SJCRH30 (cell line): ENCODE results near the gene SYCP2L. TPM values are rescaled to one million over a fixed set of nuclear protein-coding genes. Genes with fewer than 3 reads are reported as not detected.
"Not testable (repeated sequence)": the region's sequence is repeated elsewhere in the genome, so short reads cannot be mapped to it uniquely, and the experiment has no call there.

Source experiments
- DNase-seq, 2 experiments: peaks; one replicate each; pipeline ENCODE4 v3.0.0-alpha.2; 2015 to 2020
- H3K27ac ChIP-seq: fragments of 250-450 bp; sonication (Bioruptor Pico); 2 replicates; pipeline ENCODE4 v1.5.1; 2020; ENCODE audit warnings: mild to moderate bottlenecking, moderate library complexity
- H3K27me3 ChIP-seq: fragments of 250-450 bp; sonication (Bioruptor Pico); 2 replicates; pipeline ENCODE4 v1.5.1; 2020; ENCODE audit warnings: mild to moderate bottlenecking, moderate library complexity
- H3K36me3 ChIP-seq: fragments of 250-450 bp; sonication (Bioruptor Pico); 2 replicates; pipeline ENCODE4 v1.5.1; 2020; ENCODE audit warnings: mild to moderate bottlenecking, moderate library complexity
- H3K4me1 ChIP-seq: fragments of 250-450 bp; sonication (Bioruptor Pico); 2 replicates; pipeline ENCODE4 v1.5.1; 2020; ENCODE audit warnings: mild to moderate bottlenecking, moderate library complexity
- H3K4me3 ChIP-seq: fragments of 250-450 bp; sonication (Bioruptor Pico); 2 replicates; pipeline ENCODE4 v1.5.1; 2020; ENCODE audit warnings: mild to moderate bottlenecking, moderate library complexity
- H3K9me3 ChIP-seq: fragments of 250-450 bp; sonication (Bioruptor Pico); replicated peaks from 2 replicates; pipeline ENCODE4 v1.5.1; 2020; ENCODE audit warnings: mild to moderate bottlenecking, moderate library complexity
- total RNA-seq: library from RNA; depleted of rRNA; stranded (reverse); fragments of >200 nt; shearing (Covaris generic); gene quantifications from 2 replicates; pipeline ENCODE4 v1.2.3, GENCODE V29; 2014

SYCP2L gene
- total RNA-seq, 1 experiment from 2014 or later: 3.0 TPM

- H3K4me3 ChIP-seq: no peak overlapping the region
- no peaks in the 10 kb centered on the region for H3K4me1 ChIP-seq
- H3K27ac ChIP-seq: no peak overlapping the region
- no peak for DNase-seq
- H3K9me3 ChIP-seq: no peaks in the 10 kb centered on the region
- H3K27me3 ChIP-seq: no peaks in the 10 kb centered on the region
- no peaks in the 10 kb centered on the region for H3K36me3 ChIP-seq
Measured at GRCh38 chr6:10957414-10957886, 70.6 kb downstream of the SYCP2L start.

GRCh38 chr6:10960171-10960570, 73.3 kb downstream of the SYCP2L start:
- no peak for DNase-seq
- Histone ChIP-seq H3K9me3 (no peaks in the 10 kb centered on the region), H3K4me1 (no peaks in the 10 kb centered on the region), H3K27me3 (no peaks in the 10 kb centered on the region), H3K4me3 (no peak overlapping the region), H3K27ac (no peak overlapping the region), H3K36me3 (no peaks in the 10 kb centered on the region)

- Histone ChIP-seq H3K27ac (no peak overlapping the region), H3K9me3 (no peaks in the 10 kb centered on the region), H3K27me3 (no peaks in the 10 kb centered on the region), H3K4me3 (no peak overlapping the region), H3K36me3 (no peaks in the 10 kb centered on the region), H3K4me1 (no peaks in the 10 kb centered on the region)
- DNase-seq: no peak
Measured at GRCh38 chr6:10961837-10962236, 75.0 kb downstream of the SYCP2L start.

- Histone ChIP-seq H3K4me3 (no peak overlapping the region), H3K36me3 (no peaks in the 10 kb centered on the region), H3K4me1 (no peaks in the 10 kb centered on the region), H3K27ac (no peak overlapping the region), H3K9me3 (no peaks in the 10 kb centered on the region), H3K27me3 (no peaks in the 10 kb centered on the region)
- no peak for DNase-seq
Measured at GRCh38 chr6:10962673-10963072, 75.8 kb downstream of the SYCP2L start.

- Histone ChIP-seq H3K27me3 (no peaks in the 10 kb centered on the region), H3K36me3 (no peaks in the 10 kb centered on the region), H3K9me3 (no peaks in the 10 kb centered on the region), H3K27ac (no peak overlapping the region), H3K4me1 (no peaks in the 10 kb centered on the region), H3K4me3 (no peak overlapping the region)
- DNase-seq: no peak
Measured at GRCh38 chr6:10963113-10963512, 76.3 kb downstream of the SYCP2L start.

GRCh38 chr6:10964684-10965083, 77.8 kb downstream of the SYCP2L start:
- Histone ChIP-seq H3K4me3 (no peak overlapping the region), H3K27me3 (no peaks in the 10 kb centered on the region), H3K9me3 (no peaks in the 10 kb centered on the region), H3K27ac (no peak overlapping the region), H3K4me1 (no peaks in the 10 kb centered on the region), H3K36me3 (no peaks in the 10 kb centered on the region)
- no peak for DNase-seq

GRCh38 chr6:10968776-10969175, 81.9 kb downstream of the SYCP2L start:
- Histone ChIP-seq H3K4me3 (no peak overlapping the region), H3K4me1 (no peaks in the 10 kb centered on the region), H3K27me3 (no peaks in the 10 kb centered on the region), H3K9me3 (no peaks in the 10 kb centered on the region), H3K27ac (no peak overlapping the region), H3K36me3 (no peaks in the 10 kb centered on the region)
- DNase-seq: no peak

- DNase-seq: no peak
- H3K27ac ChIP-seq: no peak overlapping the region
- no peak overlapping the region for H3K4me3 ChIP-seq
- no peaks in the 10 kb centered on the region for H3K4me1 ChIP-seq
- H3K36me3 ChIP-seq: no peaks in the 10 kb centered on the region
- H3K27me3 ChIP-seq: no peaks in the 10 kb centered on the region
- H3K9me3 ChIP-seq: no peaks in the 10 kb centered on the region
Measured at GRCh38 chr6:10970731-10971130, 83.9 kb downstream of the SYCP2L start.

- Histone ChIP-seq H3K27ac (no peak overlapping the region), H3K4me3 (no peak overlapping the region), H3K4me1 (no peaks in the 10 kb centered on the region), H3K27me3 (no peaks in the 10 kb centered on the region), H3K36me3 (no peaks in the 10 kb centered on the region), H3K9me3 (no peaks in the 10 kb centered on the region)
- no peak for DNase-seq
Measured at GRCh38 chr6:10972196-10972595, 85.3 kb downstream of the SYCP2L start.

- no peak overlapping the region for H3K27ac ChIP-seq
- no peak overlapping the region for H3K4me3 ChIP-seq
- H3K36me3 ChIP-seq: no peaks in the 10 kb centered on the region
- H3K4me1 ChIP-seq: no peaks in the 10 kb centered on the region
- DNase-seq: peak in 1 of 2 experiments; percentile 1
- no peaks in the 10 kb centered on the region for H3K9me3 ChIP-seq
- H3K27me3 ChIP-seq: no peaks in the 10 kb centered on the region
Measured at GRCh38 chr6:10976571-10976970, 89.7 kb downstream of the SYCP2L start.

GRCh38 chr6:10977231-10977968, 90.5 kb downstream of the SYCP2L start:
- H3K4me1 ChIP-seq: no peaks in the 10 kb centered on the region
- H3K27ac ChIP-seq: no peak overlapping the region

GRCh38 chr6:10979603-10980002, 92.8 kb downstream of the SYCP2L start:
- no peaks in the 10 kb centered on the region for H3K4me1 ChIP-seq
- H3K27me3 ChIP-seq: no peaks in the 10 kb centered on the region
- DNase-seq: no peak
- H3K9me3 ChIP-seq: no peaks in the 10 kb centered on the region
- H3K27ac ChIP-seq: no peak overlapping the region
- H3K4me3 ChIP-seq: no peak overlapping the region
- H3K36me3 ChIP-seq: no peaks in the 10 kb centered on the region

More at GRCh38 chr6:10977231-10977968, 90.5 kb downstream of the SYCP2L start:
- Histone ChIP-seq H3K9me3 (no peaks in the 10 kb centered on the region), H3K36me3 (no peaks in the 10 kb centered on the region), H3K4me3 (no peak overlapping the region), H3K27me3 (no peaks in the 10 kb centered on the region)
- no peak for DNase-seq

GRCh38 chr6:10981409-10981808, 94.6 kb downstream of the SYCP2L start:
- Histone ChIP-seq H3K9me3 (no peaks in the 10 kb centered on the region), H3K27me3 (no peaks in the 10 kb centered on the region), H3K36me3 (no peaks in the 10 kb centered on the region), H3K4me3 (no peak overlapping the region), H3K4me1 (no peaks in the 10 kb centered on the region), H3K27ac (no peak overlapping the region)
- no peak for DNase-seq

GRCh38 chr6:10984959-10985358, 98.1 kb downstream of the SYCP2L start:
- H3K9me3 ChIP-seq, H3K27me3 ChIP-seq, H3K4me3 ChIP-seq, DNase-seq, H3K4me1 ChIP-seq, H3K27ac ChIP-seq, H3K36me3 ChIP-seq: not testable (repeated sequence)

- no peaks in the 10 kb centered on the region for H3K4me1 ChIP-seq
- no peak overlapping the region for H3K4me3 ChIP-seq
- no peaks in the 10 kb centered on the region for H3K9me3 ChIP-seq
- DNase-seq: no peak
- no peaks in the 10 kb centered on the region for H3K27me3 ChIP-seq
- no peak overlapping the region for H3K27ac ChIP-seq
- 0 out of 2 replicates have a peak, but pooled peaks cover 2% of the 10 kb centered on the region for H3K36me3 ChIP-seq
Measured at GRCh38 chr6:10989587-10989986, 102.7 kb downstream of the SYCP2L start.

GRCh38 chr6:10991115-10991514, 104.3 kb downstream of the SYCP2L start:
- H3K9me3 ChIP-seq: no peaks in the 10 kb centered on the region
- no peaks in the 10 kb centered on the region for H3K4me1 ChIP-seq
- no peaks in the 10 kb centered on the region for H3K27me3 ChIP-seq
- DNase-seq: no peak
- no peak overlapping the region for H3K27ac ChIP-seq
- H3K36me3 ChIP-seq: 0 out of 2 replicates have a peak, but pooled peaks cover 2% of the 10 kb centered on the region
- H3K4me3 ChIP-seq: no peak overlapping the region
